Measurements from ENCODE around the gene SLC24A4.

- TF ChIP-seq, protein P1, sequence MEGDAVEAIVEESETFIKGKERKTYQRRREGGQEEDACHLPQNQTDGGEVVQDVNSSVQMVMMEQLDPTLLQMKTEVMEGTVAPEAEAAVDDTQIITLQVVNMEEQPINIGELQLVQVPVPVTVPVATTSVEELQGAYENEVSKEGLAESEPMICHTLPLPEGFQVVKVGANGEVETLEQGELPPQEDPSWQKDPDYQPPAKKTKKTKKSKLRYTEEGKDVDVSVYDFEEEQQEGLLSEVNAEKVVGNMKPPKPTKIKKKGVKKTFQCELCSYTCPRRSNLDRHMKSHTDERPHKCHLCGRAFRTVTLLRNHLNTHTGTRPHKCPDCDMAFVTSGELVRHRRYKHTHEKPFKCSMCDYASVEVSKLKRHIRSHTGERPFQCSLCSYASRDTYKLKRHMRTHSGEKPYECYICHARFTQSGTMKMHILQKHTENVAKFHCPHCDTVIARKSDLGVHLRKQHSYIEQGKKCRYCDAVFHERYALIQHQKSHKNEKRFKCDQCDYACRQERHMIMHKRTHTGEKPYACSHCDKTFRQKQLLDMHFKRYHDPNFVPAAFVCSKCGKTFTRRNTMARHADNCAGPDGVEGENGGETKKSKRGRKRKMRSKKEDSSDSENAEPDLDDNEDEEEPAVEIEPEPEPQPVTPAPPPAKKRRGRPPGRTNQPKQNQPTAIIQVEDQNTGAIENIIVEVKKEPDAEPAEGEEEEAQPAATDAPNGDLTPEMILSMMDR (IDR thresholded peaks at IDR 0.05), result no peak
- TF ChIP-seq POLR2AphosphoS5 (IDR thresholded peaks at IDR 0.05), result no peak
- TF ChIP-seq POLR2A (IDR thresholded peaks at IDR 0.05), result no peak
Measured at GRCh38 chr14:92425101-92425500, 102.1 kb downstream of the SLC24A4 start.

All from breast epithelium (tissue), 3 donors.